Esophagus muscularis mucosa (tissue), 4 donors: ENCODE data around the gene GNG8.

Experiments used
- EP300 ChIP-seq: sonication (generic); formaldehyde crosslinking; IDR thresholded peaks from one replicate; pipeline ENCODE4 v1.6.1; 2017; ENCODE audit warnings: antibody characterized with exemption
- POLR2A ChIP-seq: fragments of 450-650 bp; IDR thresholded peaks from one replicate; pipeline ENCODE4 v1.6.1; 2017; ENCODE audit warnings: antibody characterized with exemption, moderate library complexity, mild to moderate bottlenecking, low read depth
- POLR2AphosphoS5 ChIP-seq, 2 donors: sonication (generic); formaldehyde crosslinking; IDR thresholded peaks; one replicate each; pipeline ENCODE4 v1.6.1; 2017; ENCODE audit warnings: antibody characterized with exemption in 2 of 2
- TF ChIP-seq, protein P1 (sequence below), 3 experiments: fragments of 200-600 bp in 2 of 3; fragments of 450-650 bp in 1 of 3; sonication (generic) in 2 of 3; IDR thresholded peaks; one replicate each; pipeline ENCODE4 v1.5.1; 2017 to 2019; ENCODE audit warnings: antibody characterized with exemption in 3 of 3, mild to moderate bottlenecking in 2 of 3, moderate library complexity in 1 of 3

DNA sequence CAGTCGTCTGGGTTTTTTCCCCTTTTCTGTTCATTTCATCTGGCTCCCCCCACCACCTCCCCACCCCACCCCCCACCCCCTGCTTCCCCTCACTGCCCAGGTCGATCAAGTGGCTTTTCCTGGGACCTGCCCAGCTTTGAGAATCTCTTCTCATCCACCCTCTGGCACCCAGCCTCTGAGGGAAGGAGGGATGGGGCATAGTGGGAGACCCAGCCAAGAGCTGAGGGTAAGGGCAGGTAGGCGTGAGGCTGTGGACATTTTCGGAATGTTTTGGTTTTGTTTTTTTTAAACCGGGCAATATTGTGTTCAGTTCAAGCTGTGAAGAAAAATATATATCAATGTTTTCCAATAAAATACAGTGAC is 25.6 kb downstream of the GNG8 start:
- TF ChIP-seq, protein P1, sequence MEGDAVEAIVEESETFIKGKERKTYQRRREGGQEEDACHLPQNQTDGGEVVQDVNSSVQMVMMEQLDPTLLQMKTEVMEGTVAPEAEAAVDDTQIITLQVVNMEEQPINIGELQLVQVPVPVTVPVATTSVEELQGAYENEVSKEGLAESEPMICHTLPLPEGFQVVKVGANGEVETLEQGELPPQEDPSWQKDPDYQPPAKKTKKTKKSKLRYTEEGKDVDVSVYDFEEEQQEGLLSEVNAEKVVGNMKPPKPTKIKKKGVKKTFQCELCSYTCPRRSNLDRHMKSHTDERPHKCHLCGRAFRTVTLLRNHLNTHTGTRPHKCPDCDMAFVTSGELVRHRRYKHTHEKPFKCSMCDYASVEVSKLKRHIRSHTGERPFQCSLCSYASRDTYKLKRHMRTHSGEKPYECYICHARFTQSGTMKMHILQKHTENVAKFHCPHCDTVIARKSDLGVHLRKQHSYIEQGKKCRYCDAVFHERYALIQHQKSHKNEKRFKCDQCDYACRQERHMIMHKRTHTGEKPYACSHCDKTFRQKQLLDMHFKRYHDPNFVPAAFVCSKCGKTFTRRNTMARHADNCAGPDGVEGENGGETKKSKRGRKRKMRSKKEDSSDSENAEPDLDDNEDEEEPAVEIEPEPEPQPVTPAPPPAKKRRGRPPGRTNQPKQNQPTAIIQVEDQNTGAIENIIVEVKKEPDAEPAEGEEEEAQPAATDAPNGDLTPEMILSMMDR (IDR thresholded peaks at IDR 0.05): no peak
- TF ChIP-seq POLR2A: no peak
- TF ChIP-seq EP300: no peak
- no peak for TF ChIP-seq POLR2AphosphoS5 (IDR thresholded peaks at IDR 0.05)
